RWPE2 (cell line): ENCODE measurements around the gene ZNF844.

ENCODE experiments used
- ATAC-seq: fragments of 200-7000 bp; cut with Tn5 transposase; 3 replicates; pipeline ENCODE4 v1.9.1; 2021; ENCODE audit warnings: low read depth
- DNase-seq: peaks from one replicate; pipeline ENCODE4 v3.0.0-alpha.2; 2020; ENCODE audit warnings: low spot score
- H3K27ac ChIP-seq: fragments of 450-650 bp; 2 replicates; pipeline ENCODE4 v1.5.1; 2017; ENCODE audit warnings: mild to moderate bottlenecking; ENCODE audit not compliant: poor library complexity, severe bottlenecking
- H3K27me3 ChIP-seq: fragments of 250-450 bp; sonication (Bioruptor Pico); 2 replicates; pipeline ENCODE4 v1.5.1; 2021; ENCODE audit warnings: mild to moderate bottlenecking, moderate library complexity; ENCODE audit not compliant: insufficient read depth, poor library complexity, severe bottlenecking
- H3K36me3 ChIP-seq: fragments of 250-450 bp; sonication (Bioruptor Pico); 2 replicates; pipeline ENCODE4 v1.5.1; 2020; ENCODE audit warnings: low read depth, mild to moderate bottlenecking, moderate library complexity
- H3K4me1 ChIP-seq: fragments of 250-450 bp; sonication (Bioruptor Pico); 2 replicates; pipeline ENCODE4 v1.5.1; 2021; ENCODE audit warnings: mild to moderate bottlenecking, moderate library complexity; ENCODE audit not compliant: insufficient read depth, poor library complexity, severe bottlenecking
- H3K4me3 ChIP-seq: fragments of 250-450 bp; sonication (Bioruptor Pico); 2 replicates; pipeline ENCODE4 v1.5.1; 2021; ENCODE audit warnings: mild to moderate bottlenecking, moderate library complexity; ENCODE audit not compliant: severe bottlenecking
- H3K9me3 ChIP-seq: fragments of 250-450 bp; sonication (Bioruptor Pico); 2 replicates; pipeline ENCODE4 v1.5.1; 2021; ENCODE audit warnings: mild to moderate bottlenecking, moderate library complexity; ENCODE audit not compliant: severe bottlenecking
- TF ChIP-seq, protein P1 (sequence below): fragments of 450-650 bp; IDR thresholded peaks from one replicate; pipeline ENCODE4 v1.5.1; 2017; ENCODE audit warnings: mild to moderate bottlenecking, moderate library complexity; ENCODE audit not compliant: poor library complexity, severe bottlenecking

The ZNF844 gene

DNA sequence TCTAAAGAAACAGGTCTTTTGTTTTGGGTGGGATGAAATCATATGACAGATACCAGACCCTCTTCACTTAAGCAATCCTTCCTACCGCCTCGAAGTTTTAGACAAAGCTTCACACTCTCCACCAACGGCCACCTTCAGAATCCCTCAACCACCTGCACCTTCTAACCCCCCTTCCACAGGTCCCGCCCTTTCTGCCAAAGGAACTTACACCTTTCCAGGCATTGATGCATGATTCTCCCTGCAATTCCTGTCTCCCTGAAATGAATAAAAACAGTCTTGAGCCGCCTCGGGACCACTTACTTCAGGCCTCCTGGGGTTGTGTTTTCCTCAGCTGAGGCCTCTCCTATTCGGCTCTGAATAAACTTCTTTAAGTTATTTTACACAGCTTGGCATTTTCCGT lies 29.9 kb upstream of the ZNF844 start:
- no peak overlapping the region for H3K27ac ChIP-seq
- no peaks in the 10 kb centered on the region for H3K9me3 ChIP-seq
- no peaks in the 10 kb centered on the region for H3K27me3 ChIP-seq
- no peaks in the 10 kb centered on the region for H3K4me1 ChIP-seq
- no peak for DNase-seq
- no peak for ATAC-seq
- peak overlapping the region; percentile 85 for H3K4me3 ChIP-seq
- TF ChIP-seq, protein P1, sequence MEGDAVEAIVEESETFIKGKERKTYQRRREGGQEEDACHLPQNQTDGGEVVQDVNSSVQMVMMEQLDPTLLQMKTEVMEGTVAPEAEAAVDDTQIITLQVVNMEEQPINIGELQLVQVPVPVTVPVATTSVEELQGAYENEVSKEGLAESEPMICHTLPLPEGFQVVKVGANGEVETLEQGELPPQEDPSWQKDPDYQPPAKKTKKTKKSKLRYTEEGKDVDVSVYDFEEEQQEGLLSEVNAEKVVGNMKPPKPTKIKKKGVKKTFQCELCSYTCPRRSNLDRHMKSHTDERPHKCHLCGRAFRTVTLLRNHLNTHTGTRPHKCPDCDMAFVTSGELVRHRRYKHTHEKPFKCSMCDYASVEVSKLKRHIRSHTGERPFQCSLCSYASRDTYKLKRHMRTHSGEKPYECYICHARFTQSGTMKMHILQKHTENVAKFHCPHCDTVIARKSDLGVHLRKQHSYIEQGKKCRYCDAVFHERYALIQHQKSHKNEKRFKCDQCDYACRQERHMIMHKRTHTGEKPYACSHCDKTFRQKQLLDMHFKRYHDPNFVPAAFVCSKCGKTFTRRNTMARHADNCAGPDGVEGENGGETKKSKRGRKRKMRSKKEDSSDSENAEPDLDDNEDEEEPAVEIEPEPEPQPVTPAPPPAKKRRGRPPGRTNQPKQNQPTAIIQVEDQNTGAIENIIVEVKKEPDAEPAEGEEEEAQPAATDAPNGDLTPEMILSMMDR: no peak
- H3K36me3 ChIP-seq: no peaks in the 10 kb centered on the region

DNA sequence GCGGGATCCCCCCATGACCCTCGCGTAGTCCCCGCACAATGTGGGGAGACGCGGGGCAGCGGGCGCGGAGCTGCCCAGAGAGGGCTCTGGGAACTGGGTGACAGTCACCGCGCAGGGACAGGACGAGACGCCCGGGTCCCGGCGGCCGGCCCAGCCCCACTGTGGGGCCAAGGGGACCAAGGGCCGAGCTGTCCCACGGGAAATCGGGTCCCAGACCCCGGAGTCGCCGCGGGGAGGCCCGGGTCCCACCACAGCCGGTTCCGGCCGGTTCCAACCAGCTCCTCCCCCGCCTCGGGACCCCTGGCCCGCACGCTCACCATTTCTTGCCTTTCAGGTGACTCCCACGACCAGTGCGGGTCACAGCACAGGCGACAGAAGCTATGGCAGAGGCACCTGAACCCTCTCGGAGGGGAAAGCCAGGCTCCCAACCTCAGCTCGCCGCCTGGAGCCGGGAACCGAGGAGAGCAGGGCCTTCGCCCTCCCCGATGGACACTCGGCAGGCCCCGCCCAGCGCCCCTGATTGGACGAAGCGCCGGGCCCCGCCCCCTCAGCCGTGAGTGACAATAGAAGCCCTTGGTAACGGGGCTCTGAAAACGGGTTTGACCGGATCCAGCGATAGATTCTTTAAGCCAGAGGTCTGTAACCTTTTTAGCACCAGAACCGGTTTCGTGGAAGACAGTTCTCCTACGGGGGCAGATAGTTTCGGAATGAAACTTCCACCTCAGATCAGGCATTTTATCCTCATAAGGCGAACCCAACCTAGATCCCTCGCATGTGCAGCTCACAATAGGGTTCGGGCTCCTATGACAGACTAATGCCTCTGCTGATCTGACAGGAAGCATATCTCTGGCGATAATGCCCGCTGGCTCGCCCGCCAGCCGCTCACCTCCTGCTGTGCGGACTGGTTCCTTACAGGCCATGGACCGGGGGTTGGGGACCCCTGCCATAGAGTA lies 29.0 kb upstream of the ZNF844 start, which contains the start of gene ZNF433:
TSS of gene ZNF433 (minus strand) at position 460 of the 953 bp plus-strand sequence. CDS start at position 320, 140 bp downstream.
- Histone ChIP-seq H3K4me1 (no peaks in the 10 kb centered on the region), H3K27ac (peak within 1 kb of the TSS; percentile 34), H3K27me3 (no peaks in the 10 kb centered on the region), H3K36me3 (no peaks in the 10 kb centered on the region), H3K4me3 (peak within 1 kb of the TSS; percentile 85), H3K9me3 (no peaks in the 10 kb centered on the region)
- DNase-seq: peak; percentile 95
- TF ChIP-seq, protein P1: no peak
- ATAC-seq: peak; percentile 98

DNA sequence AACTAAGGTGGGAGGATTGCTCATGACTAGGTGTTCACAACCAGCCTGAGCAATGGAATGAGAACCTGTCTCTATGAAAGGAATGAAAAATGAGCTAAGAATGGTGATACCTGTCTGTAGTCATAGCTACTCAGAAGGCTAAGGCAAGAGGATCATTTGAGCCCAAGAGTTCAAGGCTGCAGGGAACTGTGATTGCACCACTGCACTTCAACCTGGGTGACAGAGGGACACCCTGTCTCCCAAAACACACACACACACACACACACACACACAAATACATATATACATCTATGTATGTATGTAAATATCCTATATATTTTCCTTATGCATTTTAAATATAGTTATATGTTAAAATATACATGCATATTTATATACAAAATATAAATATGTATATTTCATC lies 21.6 kb upstream of the ZNF844 start:
- no peak overlapping the region for H3K4me3 ChIP-seq
- TF ChIP-seq, protein P1: no peak
- DNase-seq (no peak), ATAC-seq (no peak)
- no peak overlapping the region for H3K27ac ChIP-seq
- no peaks in the 10 kb centered on the region for H3K27me3 ChIP-seq
- H3K36me3 ChIP-seq: peaks cover 26% of the 10 kb centered on the region; the same call in 1 of the 2 replicates
- no peaks in the 10 kb centered on the region for H3K4me1 ChIP-seq
- peaks cover 17% of the 10 kb centered on the region for H3K9me3 ChIP-seq

DNA sequence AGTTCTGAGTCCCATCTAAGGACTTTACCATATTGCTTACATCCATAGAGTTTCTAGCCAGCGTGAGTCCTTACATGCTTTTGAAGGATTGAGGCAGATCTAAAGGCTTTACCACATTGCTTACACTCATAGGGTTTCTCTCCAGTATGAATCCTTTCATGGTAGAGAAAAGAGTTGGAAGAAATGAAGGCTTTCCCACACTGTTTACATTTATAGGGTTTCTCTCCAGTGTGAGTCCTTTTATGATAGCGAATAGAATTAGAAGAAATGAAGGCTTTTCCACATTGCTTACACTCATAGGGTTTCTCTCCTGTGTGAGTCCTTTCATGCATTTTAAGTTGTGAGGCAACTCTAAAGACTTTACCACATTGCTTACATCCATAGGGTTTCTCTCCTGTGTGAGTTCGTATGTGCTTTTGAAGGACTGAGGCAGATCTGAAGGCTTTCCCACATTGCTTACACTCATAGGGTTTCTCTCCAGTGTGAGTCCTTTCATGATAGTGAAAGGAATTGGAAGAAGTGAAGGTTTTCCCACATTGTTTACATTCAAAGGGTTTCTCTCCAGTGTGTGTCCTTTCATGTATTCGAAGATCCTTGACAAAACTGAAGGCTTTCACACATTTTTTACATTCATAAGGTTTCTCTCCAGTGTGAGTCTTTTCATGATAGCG lies 20.6 kb upstream of the ZNF844 start:
- Histone ChIP-seq H3K27me3 (no peaks in the 10 kb centered on the region), H3K27ac (no peak overlapping the region), H3K36me3 (peaks cover 26% of the 10 kb centered on the region; the same call in 1 of the 2 replicates), H3K4me1 (no peaks in the 10 kb centered on the region), H3K9me3 (peaks cover 17% of the 10 kb centered on the region), H3K4me3 (no peak overlapping the region)
- ATAC-seq: no peak
- no peak for DNase-seq
- TF ChIP-seq, protein P1: no peak
